Endodermal cell (in vitro differentiated cells): ENCODE data around the gene CYP51A1. TPM values are rescaled to one million over a fixed set of nuclear protein-coding genes. Genes with fewer than 3 reads are reported as not detected.

Experiments used
- DNase-seq: peaks from one replicate; pipeline ENCODE4 v3.0.0-alpha.2; 2017
- H3K27ac ChIP-seq: 2 replicates; pipeline ENCODE4 v1.5.1; 2013; ENCODE audit warnings: mild to moderate bottlenecking, low read depth, low read length, moderate library complexity
- H3K27me3 ChIP-seq: 2 replicates; pipeline ENCODE4 v1.6.1; 2013; ENCODE audit warnings: mild to moderate bottlenecking, low read length, moderate library complexity; ENCODE audit not compliant: insufficient read depth, control insufficient read depth, poor library complexity, severe bottlenecking
- H3K36me3 ChIP-seq: 2 replicates; pipeline ENCODE4 v1.7.0; 2013; ENCODE audit warnings: mild to moderate bottlenecking, low read length, moderate library complexity; ENCODE audit not compliant: control insufficient read depth, insufficient read depth
- H3K4me1 ChIP-seq: one replicate; pipeline ENCODE4 v1.7.0; 2013; ENCODE audit warnings: low read length; ENCODE audit not compliant: control insufficient read depth, insufficient read depth
- H3K4me3 ChIP-seq: 2 replicates; pipeline ENCODE4 v1.5.1; 2013; ENCODE audit warnings: mild to moderate bottlenecking, low read length, moderate library complexity
- H3K9ac ChIP-seq: 2 replicates; pipeline ENCODE4 v1.6.1; 2013; ENCODE audit warnings: mild to moderate bottlenecking, low read length, moderate library complexity; ENCODE audit not compliant: poor library complexity, severe bottlenecking; ENCODE audit errors: extremely low read depth
- H3K9me3 ChIP-seq: 2 replicates; pipeline ENCODE4 v1.6.1; 2013; ENCODE audit warnings: mild to moderate bottlenecking, low read length, moderate library complexity; ENCODE audit not compliant: control insufficient read depth
- H3K27ac Mint-ChIP-seq: 2 replicates; pipeline ENCODE4 v1.8.0; 2020; ENCODE audit warnings: mixed read lengths
- H3K27me3 Mint-ChIP-seq: 2 replicates; pipeline ENCODE4 v1.8.0; 2021; ENCODE audit warnings: mild to moderate bottlenecking, mixed read lengths; ENCODE audit not compliant: insufficient read depth
- H3K36me3 Mint-ChIP-seq: 2 replicates; pipeline ENCODE4 v1.8.0; 2020; ENCODE audit warnings: low read depth, mixed read lengths
- H3K4me1 Mint-ChIP-seq: 2 replicates; pipeline ENCODE4 v1.8.0; 2020; ENCODE audit warnings: mixed read lengths
- H3K4me3 Mint-ChIP-seq: 2 replicates; pipeline ENCODE4 v1.8.0; 2020; ENCODE audit warnings: mild to moderate bottlenecking, moderate library complexity, mixed read lengths
- H3K9me3 Mint-ChIP-seq: 2 replicates; pipeline ENCODE4 v1.8.0; 2020; ENCODE audit warnings: mild to moderate bottlenecking, mixed read lengths
- CTCF ChIP-seq: fragments of 200-600 bp; sonication (generic); conservative IDR thresholded peaks from 2 replicates; pipeline ENCODE4 v1.5.0; 2021; ENCODE audit warnings: antibody characterized with exemption, mild to moderate bottlenecking
- WGBS, 2 experiments: methylation state at CpG; one replicate each; pipeline versions ENCODE4 v1.1.5 to v1.1.7; 2013; ENCODE audit warnings: missing lambda C conversion rate in 2 of 2, mixed read lengths in 1 of 2; ENCODE audit not compliant: insufficient coverage in 1 of 2, insufficient read length in 1 of 2; 5-methylcytosine and 5-hydroxymethylcytosine counted together
- long read RNA-seq, 4 experiments: library from polyadenylated mRNA in 2 of 4; library from RNA in 1 of 4; library from capped mRNA in 1 of 4; stranded (forward) in 3 of 4; unstranded in 1 of 4; transcript quantifications; one replicate each; pipeline ENCODE4 v2.0.0, GENCODE V29; 2020 to 2021; ENCODE audit warnings: inconsistent platforms in 1 of 4
- polyA plus RNA-seq, 2 experiments: library from polyadenylated mRNA; stranded (reverse); fragments of 50-300 nt; gene quantifications; one replicate each; pipeline ENCODE4 v1.2.3, GENCODE V29; 2013
- total RNA-seq, 2 donors: library from RNA; stranded (reverse); fragmentation: NEBNext Ultra II Directional in 1 of 2; extraction: Animal tissue kit (Norgen Biotek cat#: 25700) in 1 of 2; gene quantifications; 2 replicates in 1 of 2; 3 replicates in 1 of 2; pipeline ENCODE4 v1.2.1, GENCODE V29; 2021

Gene CYP51A1
- 10 to 100 TPM; 49.5 to 72.9 TPM for total RNA-seq
- polyA plus RNA-seq (2013, experiment 1 of 2): 101 TPM
- 99.4 TPM for polyA plus RNA-seq (2013, experiment 2 of 2)
- long read RNA-seq, experiment 1, partial matches to known transcripts: 2 of 13 reads
- long read RNA-seq, experiment 1, other reads (novel, unspliced or antisense): 7 of 13 reads
- long read RNA-seq, experiment 2, transcript CYP51A1-203 (10 exons, 1,729 nt): minor isoform, 16 of 126 reads
- long read RNA-seq, experiment 2, transcript CYP51A1-201 (10 exons, 3,210 nt): major isoform, 106 of 126 reads
- long read RNA-seq, experiment 2, partial matches to known transcripts: 2 of 126 reads
- long read RNA-seq, experiment 2, other reads (novel, unspliced or antisense): 2 of 126 reads
- long read RNA-seq, experiment 3, transcript CYP51A1-203 (10 exons, 1,729 nt): minor isoform, 37 of 400 reads
- long read RNA-seq, experiment 3, transcript CYP51A1-201 (10 exons, 3,210 nt): major isoform, 349 of 400 reads
- long read RNA-seq, experiment 3, partial matches to known transcripts: 3 of 400 reads
- long read RNA-seq, experiment 3, other reads (novel, unspliced or antisense): 11 of 400 reads
- long read RNA-seq, experiment 4, transcript CYP51A1-201 (10 exons, 3,210 nt): major isoform, 7 of 14 reads
- long read RNA-seq, experiment 4, partial matches to known transcripts: 3 of 14 reads
- long read RNA-seq, experiment 4, other reads (novel, unspliced or antisense): 0 of 14 reads

GRCh38 chr7:92134271-92135051 is at the start of gene CYP51A1:
TSS of gene CYP51A1 (minus strand) at chr7:92134477. CDS start at chr7:92134364, 113 bp downstream.
- H3K36me3 ChIP-seq: peaks cover 13% of the 10 kb centered on the region
- H3K9me3 ChIP-seq: no peaks in the 10 kb centered on the region
- Mint-ChIP-seq H3K4me3 (peak within 1 kb of the TSS; percentile 95), H3K27ac (peak within 1 kb of the TSS; percentile 100), H3K36me3 (peaks cover 12% of the 10 kb centered on the region), H3K4me1 (peaks cover 9% of the 10 kb centered on the region), H3K9me3 (peaks cover 8% of the 10 kb centered on the region), H3K27me3 (peaks cover 6% of the 10 kb centered on the region)
- WGBS, 2 experiments: 0 to 1% methylated on average over 25 to 73 of the region's 73 CpGs
- TF ChIP-seq CTCF: peak; percentile 8
- no peaks in the 10 kb centered on the region for H3K4me1 ChIP-seq
- H3K9ac ChIP-seq: peak within 1 kb of the TSS; percentile 94
- DNase-seq: peak; percentile 97
- peak within 1 kb of the TSS; percentile 98 for H3K27ac ChIP-seq
- peak within 1 kb of the TSS; percentile 90 for H3K4me3 ChIP-seq
- H3K27me3 ChIP-seq: no peaks in the 10 kb centered on the region

GRCh38 chr7:92178928-92179924 is 44.9 kb upstream of the CYP51A1 start, which contains the start of gene LRRD1:
TSS of gene LRRD1 (minus strand) at chr7:92179142. CDS start at chr7:92165202, 13,940 bp downstream.
- no peaks in the 10 kb centered on the region for H3K36me3 ChIP-seq
- H3K9me3 Mint-ChIP-seq: peaks cover 16% of the 10 kb centered on the region
- WGBS, 2 experiments: 36 to 66% methylated on average over 26 to 60 of the region's 60 CpGs
- peak within 1 kb of the TSS; percentile 68 for H3K27ac Mint-ChIP-seq
- no peaks in the 10 kb centered on the region for H3K27me3 ChIP-seq
- no peaks in the 10 kb centered on the region for H3K4me1 ChIP-seq
- peaks cover 13% of the 10 kb centered on the region for H3K27me3 Mint-ChIP-seq
- no peak within 1 kb of the TSS for H3K9ac ChIP-seq
- H3K9me3 ChIP-seq: no peaks in the 10 kb centered on the region
- H3K36me3 Mint-ChIP-seq: no peaks in the 10 kb centered on the region
- peak within 1 kb of the TSS; percentile 68 for H3K4me3 Mint-ChIP-seq
- H3K4me3 ChIP-seq: peak within 1 kb of the TSS; percentile 58
- H3K27ac ChIP-seq: no peak within 1 kb of the TSS
- H3K4me1 Mint-ChIP-seq: peaks cover 6% of the 10 kb centered on the region
- TF ChIP-seq CTCF: peak; percentile 99
- DNase-seq: peak; percentile 99
